ENCODE data around the gene ABAT.

Gene ABAT

GRCh38 chr16:8758022-8758421 is 83.6 kb downstream of the ABAT start:
- Histone ChIP-seq H3K4me1 (ENCODE audit: control insufficient read depth in 2 of 2, insufficient read depth in 1 of 2, low read depth in 1 of 2, low read length in 2 of 2) (peaks cover 0 to 2% of the 10 kb centered on the region in 2 donors), H3K4me3 (ENCODE audit: low read length in 2 of 2) (no peak overlapping the region), H3K14ac (ENCODE audit: low read length) (no peak overlapping the region), H4K8ac (ENCODE audit: low read depth, low read length) (no peak overlapping the region), H3K4ac (ENCODE audit: low read length) (no peak overlapping the region), H2BK5ac (ENCODE audit: low read length) (no peak overlapping the region), H3K27ac (replicated peaks; ENCODE audit: low read length) (no peak overlapping the region), H3K18ac (ENCODE audit: low read length) (no peak overlapping the region), H3K9ac (ENCODE audit: low read depth, low read length, poor library complexity) (no peak overlapping the region), H2AK5ac (ENCODE audit: low read depth, low read length) (no peak overlapping the region), H3K36me3 (replicated peaks in 1 of 2; ENCODE audit: control insufficient read depth in 2 of 2, insufficient read depth in 2 of 2, low read length in 2 of 2) (peaks cover 1 to 42% of the 10 kb centered on the region in 2 donors), H2BK15ac (ENCODE audit: low read length) (no peak overlapping the region), H3K79me1 (ENCODE audit: low read depth, low read length) (no peaks in the 10 kb centered on the region), H2BK12ac (ENCODE audit: low read length) (no peak overlapping the region), H3K4me2 (ENCODE audit: insufficient read depth, low read length, poor library complexity, severe bottlenecking) (no peak overlapping the region), H2BK120ac (ENCODE audit: low read depth, low read length) (no peak overlapping the region), H2AFZ (ENCODE audit: low read length) (no peak overlapping the region), H3K27me3 (ENCODE audit: control insufficient read depth in 3 of 3, insufficient read depth in 3 of 3, low read depth in 1 of 3, low read length in 3 of 3) (no peaks in the 10 kb centered on the region), H3K9me3 (replicated peaks in 1 of 2; ENCODE audit: control insufficient read depth in 2 of 2, insufficient read depth in 1 of 2, low read depth in 1 of 2, low read length in 2 of 2) (no peaks in the 10 kb centered on the region), H4K91ac (ENCODE audit: low read depth, low read length, poor library complexity) (no peak overlapping the region), H3K23ac (ENCODE audit: low read depth, low read length, poor library complexity) (no peak overlapping the region)
- DNase-seq (ENCODE audit: low spot score), result no peak
- no CpG with 5 or more reads among the region's 6 CpGs for WGBS, 2 donors (ENCODE audit: extremely low coverage in 2 of 2, insufficient read length in 2 of 2, insufficient replicate concordance in 1 of 2)

- no peak overlapping the region for H2BK5ac ChIP-seq (ENCODE audit: low read length)
- no peak overlapping the region for H3K9ac ChIP-seq (ENCODE audit: low read depth, low read length, poor library complexity)
- no peak overlapping the region for H3K27ac ChIP-seq (replicated peaks; ENCODE audit: low read length)
- no peak overlapping the region for H3K4ac ChIP-seq (ENCODE audit: low read length)
- no peak overlapping the region for H3K18ac ChIP-seq (ENCODE audit: low read length)
- no CpG with 5 or more reads among the region's 10 CpGs for WGBS, 2 donors (ENCODE audit: extremely low coverage in 2 of 2, insufficient read length in 2 of 2, insufficient replicate concordance in 1 of 2)
- DNase-seq (ENCODE audit: low spot score), result no peak
- H2AK5ac ChIP-seq (ENCODE audit: low read depth, low read length), result no peak overlapping the region
- H3K36me3 ChIP-seq (replicated peaks in 1 of 2; ENCODE audit: control insufficient read depth in 2 of 2, insufficient read depth in 2 of 2, low read length in 2 of 2), result peaks cover 0 to 39% of the 10 kb centered on the region in 2 donors
- H3K4me1 ChIP-seq (ENCODE audit: control insufficient read depth in 2 of 2, insufficient read depth in 1 of 2, low read depth in 1 of 2, low read length in 2 of 2), result peaks cover 5 to 11% of the 10 kb centered on the region in 2 donors
- no peaks in the 10 kb centered on the region for H3K79me1 ChIP-seq (ENCODE audit: low read depth, low read length)
- no peaks in the 10 kb centered on the region for H3K9me3 ChIP-seq (replicated peaks in 1 of 2; ENCODE audit: control insufficient read depth in 2 of 2, insufficient read depth in 1 of 2, low read depth in 1 of 2, low read length in 2 of 2)
- H3K4me3 ChIP-seq (ENCODE audit: low read length in 2 of 2), result no peak overlapping the region
- H3K14ac ChIP-seq (ENCODE audit: low read length), result no peak overlapping the region
- no peak overlapping the region for H3K23ac ChIP-seq (ENCODE audit: low read depth, low read length, poor library complexity)
- no peak overlapping the region for H2BK12ac ChIP-seq (ENCODE audit: low read length)
- H4K91ac ChIP-seq (ENCODE audit: low read depth, low read length, poor library complexity), result no peak overlapping the region
- H3K4me2 ChIP-seq (ENCODE audit: insufficient read depth, low read length, poor library complexity, severe bottlenecking), result no peak overlapping the region
- H2AFZ ChIP-seq (ENCODE audit: low read length), result no peak overlapping the region
- H2BK120ac ChIP-seq (ENCODE audit: low read depth, low read length), result no peak overlapping the region
- H4K8ac ChIP-seq (ENCODE audit: low read depth, low read length), result no peak overlapping the region
- H3K27me3 ChIP-seq (ENCODE audit: control insufficient read depth in 3 of 3, insufficient read depth in 3 of 3, low read depth in 1 of 3, low read length in 3 of 3), result no peaks in the 10 kb centered on the region
- H2BK15ac ChIP-seq (ENCODE audit: low read length), result no peak overlapping the region
These were observed 85.6 kb downstream of the ABAT start for GRCh38 chr16:8760021-8760420.

- H3K4ac ChIP-seq (ENCODE audit: low read length), result no peak overlapping the region
These were observed 86.7 kb downstream of the ABAT start for GRCh38 chr16:8761078-8761477.

GRCh38 chr16:8762254-8762653 is 87.8 kb downstream of the ABAT start:
- no peak for DNase-seq (ENCODE audit: low spot score)
- H4K8ac ChIP-seq (ENCODE audit: low read depth, low read length), result no peak overlapping the region
- no peak overlapping the region for H3K4me3 ChIP-seq (ENCODE audit: low read length in 2 of 2)
- H4K91ac ChIP-seq (ENCODE audit: low read depth, low read length, poor library complexity), result no peak overlapping the region
- H2BK120ac ChIP-seq (ENCODE audit: low read depth, low read length), result no peak overlapping the region
- no peak overlapping the region for H3K18ac ChIP-seq (ENCODE audit: low read length)
- H2BK15ac ChIP-seq (ENCODE audit: low read length), result no peak overlapping the region
- H3K27ac ChIP-seq (replicated peaks; ENCODE audit: low read length), result no peak overlapping the region
- H3K4me2 ChIP-seq (ENCODE audit: insufficient read depth, low read length, poor library complexity, severe bottlenecking), result no peak overlapping the region
- H3K9ac ChIP-seq (ENCODE audit: low read depth, low read length, poor library complexity), result no peak overlapping the region
- no peak overlapping the region for H2AFZ ChIP-seq (ENCODE audit: low read length)
- no peak overlapping the region for H2AK5ac ChIP-seq (ENCODE audit: low read depth, low read length)
- H3K4ac ChIP-seq (ENCODE audit: low read length), result no peak overlapping the region
- H2BK5ac ChIP-seq (ENCODE audit: low read length), result no peak overlapping the region
- H3K4me1 ChIP-seq (ENCODE audit: control insufficient read depth in 2 of 2, insufficient read depth in 1 of 2, low read depth in 1 of 2, low read length in 2 of 2), result peaks cover 5 to 15% of the 10 kb centered on the region in 2 donors
- no peaks in the 10 kb centered on the region for H3K27me3 ChIP-seq (ENCODE audit: control insufficient read depth in 3 of 3, insufficient read depth in 3 of 3, low read depth in 1 of 3, low read length in 3 of 3)
- H3K9me3 ChIP-seq (replicated peaks in 1 of 2; ENCODE audit: control insufficient read depth in 2 of 2, insufficient read depth in 1 of 2, low read depth in 1 of 2, low read length in 2 of 2), result no peaks in the 10 kb centered on the region
- H3K14ac ChIP-seq (ENCODE audit: low read length), result no peak overlapping the region
- H3K36me3 ChIP-seq (replicated peaks in 1 of 2; ENCODE audit: control insufficient read depth in 2 of 2, insufficient read depth in 2 of 2, low read length in 2 of 2), result peaks cover 0 to 44% of the 10 kb centered on the region in 2 donors
- no peaks in the 10 kb centered on the region for H3K79me1 ChIP-seq (ENCODE audit: low read depth, low read length)
- H2BK12ac ChIP-seq (ENCODE audit: low read length), result no peak overlapping the region
- no CpG with 5 or more reads among the region's 4 CpGs for WGBS, 2 donors (ENCODE audit: extremely low coverage in 2 of 2, insufficient read length in 2 of 2, insufficient replicate concordance in 1 of 2)
- no peak overlapping the region for H3K23ac ChIP-seq (ENCODE audit: low read depth, low read length, poor library complexity)

More at GRCh38 chr16:8761078-8761477, 86.7 kb downstream of the ABAT start:
- Histone ChIP-seq H3K23ac (ENCODE audit: low read depth, low read length, poor library complexity) (no peak overlapping the region), H3K14ac (ENCODE audit: low read length) (no peak overlapping the region), H3K79me1 (ENCODE audit: low read depth, low read length) (no peaks in the 10 kb centered on the region), H4K91ac (ENCODE audit: low read depth, low read length, poor library complexity) (no peak overlapping the region), H3K4me2 (ENCODE audit: insufficient read depth, low read length, poor library complexity, severe bottlenecking) (no peak overlapping the region), H3K36me3 (replicated peaks in 1 of 2; ENCODE audit: control insufficient read depth in 2 of 2, insufficient read depth in 2 of 2, low read length in 2 of 2) (peaks cover 0 to 39% of the 10 kb centered on the region in 2 donors), H3K27ac (replicated peaks; ENCODE audit: low read length) (no peak overlapping the region), H2AFZ (ENCODE audit: low read length) (no peak overlapping the region), H3K27me3 (ENCODE audit: control insufficient read depth in 3 of 3, insufficient read depth in 3 of 3, low read depth in 1 of 3, low read length in 3 of 3) (no peaks in the 10 kb centered on the region), H3K4me1 (ENCODE audit: control insufficient read depth in 2 of 2, insufficient read depth in 1 of 2, low read depth in 1 of 2, low read length in 2 of 2) (peaks cover 5 to 12% of the 10 kb centered on the region in 2 donors), H4K8ac (ENCODE audit: low read depth, low read length) (no peak overlapping the region), H3K9ac (ENCODE audit: low read depth, low read length, poor library complexity) (no peak overlapping the region), H2BK5ac (ENCODE audit: low read length) (no peak overlapping the region), H2BK120ac (ENCODE audit: low read depth, low read length) (no peak overlapping the region), H3K18ac (ENCODE audit: low read length) (no peak overlapping the region), H2AK5ac (ENCODE audit: low read depth, low read length) (no peak overlapping the region), H3K4me3 (ENCODE audit: low read length in 2 of 2) (no peak overlapping the region), H2BK15ac (ENCODE audit: low read length) (peak overlapping the region; percentile 59), H3K9me3 (replicated peaks in 1 of 2; ENCODE audit: control insufficient read depth in 2 of 2, insufficient read depth in 1 of 2, low read depth in 1 of 2, low read length in 2 of 2) (no peaks in the 10 kb centered on the region), H2BK12ac (ENCODE audit: low read length) (no peak overlapping the region)
- DNase-seq (ENCODE audit: low spot score), result no peak
- 100% methylated on average over 2 of the region's 6 CpGs; no CpG with 5 or more reads in 1 of the 2 donors for WGBS, 2 donors (ENCODE audit: extremely low coverage in 2 of 2, insufficient read length in 2 of 2, insufficient replicate concordance in 1 of 2)
